ENCODE measurements around the gene PTPRZ1. TPM values are rescaled to one million over a fixed set of nuclear protein-coding genes. Genes with fewer than 3 reads are reported as not detected.

Gene PTPRZ1
- total RNA-seq, 4 donors from 2014 or later: 0.16 TPM; not detected in 3

- intact Hi-C loops (cut with DNase I; ENCODE audit: low total_unique reads): no loop called here
- Histone ChIP-seq H3K27ac (no peak overlapping the region), H3K4me1 (no peaks in the 10 kb centered on the region), H3K4me3 (no peak overlapping the region), H3K27me3 (no peaks in the 10 kb centered on the region), H3K9me3 (no peaks in the 10 kb centered on the region), H3K36me3 (no peaks in the 10 kb centered on the region)
- TF ChIP-seq CTCF (IDR thresholded peaks at IDR 0.05 in 4 of 5, conservative IDR thresholded peaks at IDR 0.05 in 1 of 5) (no peak), POLR2A (IDR thresholded peaks at IDR 0.05) (no peak)
- no peak for ATAC-seq
- in situ Hi-C loops (cut with MboI; ENCODE audit: low sequenced_read_pairs in 4 of 4): no loop called here
- no peak for DNase-seq
These were observed 68.0 kb downstream of the PTPRZ1 start for GRCh38 chr7:121940918-121941317.

- Histone ChIP-seq H3K9me3 (no peaks in the 10 kb centered on the region), H3K4me1 (no peaks in the 10 kb centered on the region), H3K27ac (no peak overlapping the region), H3K4me3 (no peak overlapping the region), H3K36me3 (no peaks in the 10 kb centered on the region), H3K27me3 (no peaks in the 10 kb centered on the region)
- TF ChIP-seq CTCF (IDR thresholded peaks at IDR 0.05 in 4 of 5, conservative IDR thresholded peaks at IDR 0.05 in 1 of 5): no peak
- no peak for TF ChIP-seq POLR2A (IDR thresholded peaks at IDR 0.05)
- intact Hi-C loops (cut with DNase I; ENCODE audit: low total_unique reads): no loop called here
- in situ Hi-C loops (cut with MboI; ENCODE audit: low sequenced_read_pairs in 4 of 4): no loop called here
- DNase-seq (no peak), ATAC-seq (no peak)
These were observed 68.9 kb downstream of the PTPRZ1 start for GRCh38 chr7:121941830-121942229.

- Histone ChIP-seq H3K27ac (no peak overlapping the region), H3K27me3 (no peaks in the 10 kb centered on the region), H3K4me1 (no peaks in the 10 kb centered on the region), H3K4me3 (no peak overlapping the region), H3K9me3 (no peaks in the 10 kb centered on the region), H3K36me3 (no peaks in the 10 kb centered on the region)
- no peak for DNase-seq
- in situ Hi-C loops (cut with MboI; ENCODE audit: low sequenced_read_pairs in 4 of 4) (no loop called here), intact Hi-C loops (cut with DNase I; ENCODE audit: low total_unique reads) (no loop called here)
- no peak for TF ChIP-seq POLR2A (IDR thresholded peaks at IDR 0.05)
- TF ChIP-seq CTCF (IDR thresholded peaks at IDR 0.05 in 4 of 5, conservative IDR thresholded peaks at IDR 0.05 in 1 of 5): no peak
- ATAC-seq: no peak
These were observed 72.1 kb downstream of the PTPRZ1 start for GRCh38 chr7:121945066-121945465.

GRCh38 chr7:121945480-121946236, 72.7 kb downstream of the PTPRZ1 start:
- intact Hi-C loops (cut with DNase I; ENCODE audit: low total_unique reads) (no loop called here), in situ Hi-C loops (cut with MboI; ENCODE audit: low sequenced_read_pairs in 4 of 4) (no loop called here)
- Histone ChIP-seq H3K4me3 (no peak overlapping the region), H3K9me3 (no peaks in the 10 kb centered on the region), H3K27ac (no peak overlapping the region), H3K27me3 (no peaks in the 10 kb centered on the region), H3K36me3 (no peaks in the 10 kb centered on the region), H3K4me1 (no peaks in the 10 kb centered on the region)
- ATAC-seq (no peak), DNase-seq (no peak)
- no peak for TF ChIP-seq POLR2A (IDR thresholded peaks at IDR 0.05)
- no peak for TF ChIP-seq CTCF (IDR thresholded peaks at IDR 0.05 in 4 of 5, conservative IDR thresholded peaks at IDR 0.05 in 1 of 5)

GRCh38 chr7:121953164-121953563, 80.2 kb downstream of the PTPRZ1 start:
- Histone ChIP-seq H3K4me3 (no peak overlapping the region), H3K4me1 (no peaks in the 10 kb centered on the region), H3K27me3 (no peaks in the 10 kb centered on the region), H3K9me3 (no peaks in the 10 kb centered on the region), H3K27ac (no peak overlapping the region), H3K36me3 (no peaks in the 10 kb centered on the region)
- TF ChIP-seq POLR2A (IDR thresholded peaks at IDR 0.05): no peak
- TF ChIP-seq CTCF (IDR thresholded peaks at IDR 0.05 in 4 of 5, conservative IDR thresholded peaks at IDR 0.05 in 1 of 5): no peak
- intact Hi-C loops (cut with DNase I; ENCODE audit: low total_unique reads): no loop called here
- DNase-seq (no peak), ATAC-seq (no peak)
- in situ Hi-C loops (cut with MboI; ENCODE audit: low sequenced_read_pairs in 4 of 4): no loop called here
